Gastroesophageal sphincter (tissue), 4 donors: ENCODE measurements around the gene ENTPD2. TPM values are rescaled to one million over a fixed set of nuclear protein-coding genes. Genes with fewer than 3 reads are reported as not detected.

ENCODE experiments used
- ATAC-seq: fragments of 150-250 bp; one replicate; pipeline ENCODE4 v1.9.1; 2016; ENCODE audit warnings: mild to moderate bottlenecking, moderate library complexity
- H3K27ac ChIP-seq, 4 donors: fragments of 200-600 bp; sonication (generic) in 3 of 4; 1 replicate in 3 of 4; 2 replicates in 1 of 4; pipeline ENCODE4 v1.5.1; 2016 to 2019
- H3K27me3 ChIP-seq: fragments of 200-600 bp; sonication (generic); one replicate; pipeline ENCODE4 v1.5.1; 2019
- H3K36me3 ChIP-seq, 2 donors: fragments of 200-600 bp; sonication (generic); one replicate each; pipeline ENCODE4 v1.5.1; 2019; ENCODE audit warnings: control low read depth in 1 of 2
- H3K4me1 ChIP-seq, 3 donors: fragments of 200-600 bp; sonication (generic); 1 replicate in 2 of 3; 2 replicates in 1 of 3; pipeline ENCODE4 v1.5.1; 2016 to 2019; ENCODE audit warnings: control low read depth in 2 of 3
- H3K4me3 ChIP-seq, 2 donors: fragments of 200-600 bp; sonication (generic); one replicate each; pipeline ENCODE4 v1.5.1; 2019; ENCODE audit warnings: mild to moderate bottlenecking in 1 of 2, moderate library complexity in 1 of 2
- H3K9me3 ChIP-seq, 3 donors: fragments of 200-600 bp; sonication (generic); one replicate each; pipeline ENCODE4 v1.5.1; 2017 to 2019; ENCODE audit warnings: control low read depth in 2 of 3
- CTCF ChIP-seq, 4 experiments: fragments of 200-600 bp in 2 of 4; fragments of 450-650 bp in 2 of 4; sonication (generic) in 1 of 4; IDR thresholded peaks; one replicate each; pipeline ENCODE4 v1.5.1; 2017 to 2019; ENCODE audit warnings: antibody characterized with exemption in 4 of 4, mild to moderate bottlenecking in 2 of 4, moderate library complexity in 2 of 4
- EP300 ChIP-seq: sonication (generic); formaldehyde crosslinking; IDR thresholded peaks from one replicate; pipeline ENCODE4 v1.6.1; 2017; ENCODE audit warnings: antibody characterized with exemption, mild to moderate bottlenecking
- POLR2A ChIP-seq, 2 donors: fragments of 450-650 bp; IDR thresholded peaks; one replicate each; pipeline ENCODE4 v1.6.1; 2017; ENCODE audit warnings: antibody characterized with exemption in 2 of 2, mild to moderate bottlenecking in 2 of 2, moderate library complexity in 1 of 2
- POLR2AphosphoS5 ChIP-seq: sonication (generic); formaldehyde crosslinking; IDR thresholded peaks from one replicate; pipeline ENCODE4 v1.6.1; 2017; ENCODE audit warnings: antibody characterized with exemption
- WGBS, 2 donors: methylation state at CpG; one replicate each; pipeline ENCODE4 v1.1.5; 2018; ENCODE audit warnings: low coverage in 1 of 2; 5-methylcytosine and 5-hydroxymethylcytosine counted together
- total RNA-seq, 4 donors: library from RNA; depleted of rRNA; stranded (reverse); fragments of >200 nt; gene quantifications; one replicate each; pipeline ENCODE4 v1.1.0, GENCODE V29; 2016

Gene ENTPD2
- total RNA-seq, 4 donors from 2014 or later = 0.58 to 1.6 TPM; not detected in 2

DNA sequence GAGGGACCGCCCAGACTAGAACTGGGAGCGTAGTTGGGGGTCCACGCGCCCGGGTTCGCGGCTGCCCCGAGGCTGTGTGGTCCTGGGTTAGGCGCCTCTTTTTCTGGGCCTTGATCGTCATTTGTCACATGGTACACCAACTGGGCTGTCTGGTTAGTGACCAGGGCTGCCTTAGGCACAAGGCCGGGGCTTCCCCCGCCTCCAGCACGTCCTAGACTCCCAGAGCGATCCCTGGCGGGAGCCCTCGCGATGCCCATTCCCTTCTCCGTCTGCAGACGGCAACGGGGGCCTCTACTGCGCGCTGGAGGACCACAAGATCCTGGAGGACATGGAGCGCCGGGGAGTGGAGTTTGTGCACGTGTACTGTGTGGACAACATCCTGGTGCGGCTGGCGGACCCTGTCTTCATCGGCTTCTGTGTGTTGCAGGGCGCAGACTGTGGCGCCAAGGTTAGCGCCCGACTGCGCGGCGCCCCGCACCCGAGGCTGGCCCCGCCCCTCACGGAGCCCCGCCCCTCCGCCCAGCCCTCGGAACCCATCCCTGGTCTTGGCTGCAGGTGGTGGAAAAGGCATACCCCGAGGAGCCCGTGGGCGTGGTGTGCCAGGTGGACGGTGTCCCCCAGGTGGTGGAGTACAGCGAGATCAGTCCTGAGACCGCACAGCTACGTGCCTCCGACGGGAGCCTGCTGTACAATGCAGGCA lies 25.0 kb upstream of the ENTPD2 start:
- H3K27me3 ChIP-seq = peaks cover 21% of the 10 kb centered on the region
- peaks cover 0 to 49% (median 19%) of the 10 kb centered on the region in 3 donors for H3K4me1 ChIP-seq
- no CpG with 5 or more reads among the region's 51 CpGs for WGBS, 2 donors
- H3K4me3 ChIP-seq = peak overlapping the region in 1 of 2 donors; percentile 70
- no peak for ATAC-seq
- H3K27ac ChIP-seq = no peak overlapping the region
- TF ChIP-seq CTCF (IDR thresholded peaks at IDR 0.05) (no peak), EP300 (no peak), POLR2A (IDR thresholded peaks at IDR 0.05) (no peak), POLR2AphosphoS5 (no peak)
- no peaks in the 10 kb centered on the region for H3K9me3 ChIP-seq
- peaks cover 0 to 54% of the 10 kb centered on the region in 2 donors for H3K36me3 ChIP-seq

- peaks cover 0 to 41% (median 19%) of the 10 kb centered on the region in 3 donors for H3K4me1 ChIP-seq
- H3K9me3 ChIP-seq = no peaks in the 10 kb centered on the region
- peaks cover 21% of the 10 kb centered on the region for H3K27me3 ChIP-seq
- peak overlapping the region in 3 of 4 donors; percentile 66 to 78 (median 69) for H3K27ac ChIP-seq
- H3K36me3 ChIP-seq = peaks cover 0 to 47% of the 10 kb centered on the region in 2 donors
- TF ChIP-seq CTCF (IDR thresholded peaks at IDR 0.05) (no peak), POLR2A (IDR thresholded peaks at IDR 0.05) (no peak), POLR2AphosphoS5 (no peak), EP300 (no peak)
- peak overlapping the region; percentile 37 to 70 for H3K4me3 ChIP-seq
- peak; percentile 2 for ATAC-seq
- no CpG with 5 or more reads among the region's 76 CpGs for WGBS, 2 donors
Observed at GRCh38 chr9:137077758-137078693, 24.2 kb upstream of the ENTPD2 start.

- H3K36me3 ChIP-seq = peaks cover 0 to 39% of the 10 kb centered on the region in 2 donors
- TF ChIP-seq POLR2A (IDR thresholded peaks at IDR 0.05) (peak in 1 of 2 donors; percentile 50), EP300 (no peak)
- peak within 1 kb of the TSS; percentile 37 to 70 for H3K4me3 ChIP-seq
- peaks cover 0 to 35% (median 19%) of the 10 kb centered on the region in 3 donors for H3K4me1 ChIP-seq
- peaks cover 21% of the 10 kb centered on the region for H3K27me3 ChIP-seq
- peak within 1 kb of the TSS in 3 of 4 donors; percentile 66 to 78 (median 69) for H3K27ac ChIP-seq
- no CpG with 5 or more reads among the region's 87 CpGs for WGBS, 2 donors
- peak; percentile 75 for ATAC-seq
- H3K9me3 ChIP-seq = no peaks in the 10 kb centered on the region
Observed at GRCh38 chr9:137077010-137077747, 23.3 kb upstream of the ENTPD2 start, which contains the start of gene UAP1L1. Gene UAP1L1, plus strand, starts transcription at chr9:137077517. Its CDS starts 16 bp downstream, at chr9:137077533.

- Histone ChIP-seq H3K4me1 (peaks cover 0 to 36% (median 19%) of the 10 kb centered on the region in 3 donors), H3K36me3 (peaks cover 0 to 33% of the 10 kb centered on the region in 2 donors), H3K27me3 (peaks cover 21% of the 10 kb centered on the region), H3K4me3 (peak overlapping the region in 1 of 2 donors; percentile 70), H3K27ac (peak overlapping the region in 3 of 4 donors; percentile 66 to 78 (median 69)), H3K9me3 (no peaks in the 10 kb centered on the region)
- TF ChIP-seq CTCF (IDR thresholded peaks at IDR 0.05) (no peak), POLR2AphosphoS5 (no peak), POLR2A (IDR thresholded peaks at IDR 0.05) (no peak), EP300 (no peak)
- WGBS, 2 donors = 54% methylated on average over 2 of the region's 15 CpGs; no CpG with 5 or more reads in 1 of the 2 donors
- peak; percentile 2 for ATAC-seq
Observed at GRCh38 chr9:137076636-137077009, 22.8 kb upstream of the ENTPD2 start.
